ENCODE measurements around the gene NCAN. TPM values are rescaled to one million over a fixed set of nuclear protein-coding genes. Genes with fewer than 3 reads are reported as not detected.

NCAN gene
- total RNA-seq, 1 donor, result not detected

DNA sequence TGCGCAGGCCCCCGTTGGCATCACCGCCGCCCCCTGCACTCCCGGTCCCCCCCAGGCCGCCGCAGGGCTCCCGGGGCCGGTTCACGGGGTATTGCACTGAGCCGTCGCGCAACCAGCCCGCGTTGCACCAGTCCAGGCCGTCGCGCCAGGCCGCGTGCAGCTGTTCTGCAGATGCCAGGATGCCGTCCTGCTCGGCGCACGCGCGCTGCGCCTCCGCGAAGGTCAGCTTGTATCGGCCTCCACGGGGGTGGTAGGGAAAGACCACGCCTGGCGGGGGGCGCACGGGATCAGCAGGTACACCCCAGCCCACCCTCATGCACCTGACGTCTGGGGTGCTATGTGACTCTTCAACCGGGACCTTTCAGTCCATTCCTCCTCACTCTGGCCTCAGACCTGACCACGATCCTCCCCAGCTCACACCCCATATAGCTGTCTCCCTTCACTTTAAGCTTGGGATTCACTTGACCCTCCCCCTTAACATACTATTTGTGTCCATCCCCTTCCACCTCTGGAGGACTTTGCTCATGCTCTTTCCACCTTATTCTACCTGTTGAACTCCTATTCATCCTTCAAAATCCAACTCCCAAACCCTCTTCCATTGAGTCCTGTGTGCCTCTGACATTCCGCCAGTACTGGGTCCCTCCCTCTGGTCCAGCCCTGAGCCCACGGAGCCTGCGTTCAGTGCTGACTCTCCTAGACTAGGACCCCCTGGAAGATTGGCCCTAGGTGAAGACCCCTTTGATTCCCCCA lies 47.0 kb downstream of the NCAN start:
- no peak for DNase-seq (ENCODE audit: low read depth in 2 of 3, low spot score in 2 of 3)

DNA sequence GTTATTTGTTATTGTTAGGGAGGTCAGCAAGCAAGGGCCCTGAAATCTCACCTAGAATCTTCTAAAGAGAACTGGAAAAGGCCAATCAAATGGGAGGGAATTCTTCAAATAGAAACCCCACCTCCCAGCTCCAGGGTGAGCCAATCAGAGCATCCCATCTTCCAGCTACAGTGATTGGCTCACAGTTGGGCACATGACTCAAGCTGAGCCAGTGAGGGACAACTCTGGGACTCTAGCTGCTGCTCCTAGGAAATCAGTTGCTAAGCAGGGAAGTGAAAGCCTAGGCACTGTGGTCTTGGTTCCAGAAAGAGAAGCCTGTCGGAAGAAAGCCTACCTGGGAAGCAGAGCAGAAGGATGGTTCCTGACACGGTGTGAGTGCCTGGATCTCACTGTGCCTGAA lies 48.0 kb downstream of the NCAN start:
- peak in 1 of 3 donors; percentile 23 for DNase-seq (ENCODE audit: low read depth in 2 of 3, low spot score in 2 of 3)

DNA sequence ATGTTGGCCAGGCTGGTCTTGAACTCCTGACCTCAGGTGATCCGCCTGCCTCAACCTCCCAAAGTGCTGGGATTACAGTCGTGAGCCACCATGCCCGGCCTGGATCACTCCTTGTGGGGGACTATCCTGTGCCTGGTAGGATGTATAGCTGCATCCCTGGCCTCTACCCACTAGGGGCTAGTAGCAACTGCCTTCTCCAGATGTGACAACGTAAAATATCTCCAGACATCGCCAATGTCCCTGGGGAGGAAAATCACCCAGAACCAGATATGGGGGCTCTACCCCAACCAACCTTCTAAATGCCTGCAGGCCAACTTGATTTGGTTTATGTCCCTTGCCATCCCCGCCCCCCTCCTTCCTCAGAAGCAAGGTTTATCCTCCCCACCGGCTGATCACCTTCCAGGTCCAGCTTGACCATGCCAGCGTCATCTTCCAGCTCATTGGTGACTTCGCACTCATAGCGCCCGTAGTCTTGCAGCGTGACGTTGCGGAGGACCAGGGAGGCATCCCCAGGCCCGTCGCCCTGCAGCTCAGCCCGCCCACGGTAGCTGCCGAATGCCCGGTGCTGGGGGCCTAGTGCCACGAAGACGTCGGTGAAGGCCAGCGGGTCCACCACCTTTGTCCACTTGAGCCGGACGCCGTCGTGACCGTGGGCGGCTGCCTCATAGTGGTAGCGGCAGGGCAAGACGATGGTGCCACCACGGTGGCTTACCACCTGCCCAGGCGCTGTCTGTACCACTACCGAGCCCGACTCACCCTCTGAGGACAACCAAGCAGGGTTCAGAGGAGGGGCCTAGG lies 48.9 kb downstream of the NCAN start:
- no peak for DNase-seq (ENCODE audit: low read depth in 2 of 3, low spot score in 2 of 3)

DNA sequence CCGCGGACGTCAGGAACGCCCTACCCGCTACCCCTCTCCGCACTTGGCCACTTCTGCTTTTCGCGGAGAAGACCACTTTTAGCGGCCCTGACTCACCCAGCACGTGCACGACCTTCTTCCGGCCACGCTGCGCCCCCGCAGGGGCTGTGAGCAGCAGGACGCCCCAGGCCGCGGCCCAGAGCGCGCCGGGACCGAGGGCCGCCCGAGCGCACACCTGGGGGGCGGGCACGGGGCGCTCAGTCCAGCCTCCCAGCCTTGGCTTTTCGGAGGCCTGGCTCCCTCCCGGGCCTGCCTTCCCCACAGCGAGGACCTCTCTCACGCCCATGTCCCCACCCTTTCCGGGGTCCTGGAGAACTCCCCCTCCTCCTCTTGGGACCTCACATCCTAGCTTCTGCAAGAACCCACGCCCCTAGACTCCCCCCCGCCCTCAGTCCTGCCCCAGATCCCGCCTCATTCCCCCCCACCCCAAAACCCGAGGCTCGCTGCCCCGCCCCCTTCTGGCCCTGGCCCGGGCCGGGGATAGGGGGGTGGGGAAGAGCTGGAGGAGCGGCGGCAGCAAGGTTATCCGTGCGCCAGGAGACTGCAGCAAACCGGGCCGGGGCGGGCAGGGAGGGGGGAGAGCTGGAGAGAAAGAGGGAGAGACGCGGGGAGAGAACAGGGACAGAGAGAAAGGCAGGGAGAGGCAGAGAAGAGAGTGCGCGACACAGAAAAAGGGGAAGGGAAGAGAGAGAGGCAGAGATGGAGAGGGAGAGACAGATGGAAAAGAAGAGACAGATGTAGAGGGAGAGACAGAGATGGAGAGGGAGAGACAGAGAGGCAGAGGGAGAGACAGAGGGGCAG lies 49.8 kb downstream of the NCAN start:
- peak in 2 of 3 donors; percentile 87 to 92 for DNase-seq (ENCODE audit: low read depth in 2 of 3, low spot score in 2 of 3)

DNA sequence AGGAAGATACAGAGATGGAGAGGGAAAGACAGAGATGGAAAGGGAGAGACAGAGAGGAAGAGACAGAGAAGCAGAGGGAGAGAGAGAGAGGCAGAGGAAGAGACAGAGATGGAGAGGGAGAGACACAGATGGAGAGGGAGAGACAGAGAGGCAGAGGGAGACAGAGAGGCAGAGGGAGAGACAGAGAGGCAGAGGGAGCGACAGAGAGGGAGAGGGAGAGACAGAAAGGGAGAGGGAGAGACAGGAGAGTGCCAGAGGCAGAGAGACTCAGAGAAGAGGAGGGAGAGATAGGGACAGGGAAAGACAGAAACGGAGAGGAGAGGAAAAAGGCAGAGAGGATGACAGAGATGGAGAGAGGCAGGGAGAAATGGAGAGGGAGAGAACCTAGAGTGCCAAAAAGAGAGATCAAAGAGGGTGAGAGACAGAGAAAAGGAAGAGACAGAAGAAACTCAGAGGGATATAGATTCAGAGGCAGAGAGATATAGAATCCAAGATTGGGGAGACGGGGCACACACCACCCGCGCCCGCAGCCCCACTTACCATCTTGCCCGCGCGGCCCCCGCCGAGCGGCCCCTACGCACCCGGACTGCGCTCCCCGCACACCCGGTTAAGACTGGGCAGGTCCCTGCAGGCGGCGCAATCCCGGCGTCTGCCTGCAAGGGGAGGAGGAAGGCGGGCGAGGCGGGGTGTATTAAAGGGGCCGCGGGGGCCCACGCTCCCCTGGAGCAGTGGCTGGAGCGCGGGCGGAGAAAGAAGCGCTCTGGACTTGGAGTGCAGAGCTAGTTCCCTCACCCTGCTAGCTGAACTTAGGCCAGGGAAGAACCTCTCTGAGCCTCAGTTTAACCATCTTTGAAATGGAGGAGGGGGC lies 50.7 kb downstream of the NCAN start:
- DNase-seq (ENCODE audit: low read depth in 2 of 3, low spot score in 2 of 3), result no peak

DNA sequence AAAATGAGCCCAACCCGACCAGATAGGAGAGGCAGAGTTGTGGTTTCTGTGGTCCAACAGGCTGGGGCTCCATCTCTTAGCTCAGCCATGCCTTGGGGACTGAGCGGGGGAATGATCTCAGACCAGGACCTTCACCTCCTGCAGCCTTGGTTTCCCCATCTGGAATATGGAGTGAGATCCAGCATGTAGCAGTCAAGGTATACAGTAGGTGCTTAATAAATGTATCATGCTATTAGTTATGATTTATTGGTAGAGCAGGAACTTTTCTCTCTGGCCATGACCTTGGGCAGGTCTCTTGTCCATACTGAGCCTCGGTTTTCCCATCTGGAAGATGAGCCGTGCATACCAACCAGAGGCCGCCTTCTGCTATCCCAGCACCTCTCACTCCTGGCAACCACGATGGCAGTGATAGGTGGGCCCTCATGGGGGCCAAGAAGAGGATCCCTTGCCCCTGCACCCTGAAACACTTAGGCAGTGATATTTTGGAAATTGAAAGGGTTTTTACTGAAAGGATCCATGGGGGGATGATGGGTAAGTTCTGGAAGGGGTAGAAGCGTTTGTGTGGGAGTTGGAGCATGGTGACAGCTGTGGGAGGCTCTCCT lies 52.2 kb downstream of the NCAN start:
- no peak for DNase-seq (ENCODE audit: low read depth in 2 of 3, low spot score in 2 of 3)

DNA sequence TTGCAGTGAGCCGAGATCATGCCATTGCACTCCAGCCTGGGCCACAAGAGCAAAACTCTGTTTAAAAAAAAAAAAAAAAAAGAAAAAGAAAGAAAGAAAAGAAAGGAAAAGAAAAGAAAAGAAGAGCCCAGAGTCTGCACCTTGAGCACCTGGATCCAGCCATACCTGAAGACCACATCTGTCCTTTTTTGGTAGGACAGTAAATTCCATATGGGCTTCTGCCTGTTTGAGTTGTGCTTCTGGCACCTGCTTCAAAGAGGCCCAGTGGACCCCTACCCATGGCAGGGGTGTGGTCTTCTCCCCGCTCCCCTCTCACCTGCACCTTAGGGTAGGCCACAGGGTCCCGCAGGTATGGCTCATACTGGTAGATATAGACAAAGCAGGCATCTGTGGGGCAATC lies 55.5 kb downstream of the NCAN start:
- DNase-seq (ENCODE audit: low read depth in 2 of 3, low spot score in 2 of 3), result no peak

DNA sequence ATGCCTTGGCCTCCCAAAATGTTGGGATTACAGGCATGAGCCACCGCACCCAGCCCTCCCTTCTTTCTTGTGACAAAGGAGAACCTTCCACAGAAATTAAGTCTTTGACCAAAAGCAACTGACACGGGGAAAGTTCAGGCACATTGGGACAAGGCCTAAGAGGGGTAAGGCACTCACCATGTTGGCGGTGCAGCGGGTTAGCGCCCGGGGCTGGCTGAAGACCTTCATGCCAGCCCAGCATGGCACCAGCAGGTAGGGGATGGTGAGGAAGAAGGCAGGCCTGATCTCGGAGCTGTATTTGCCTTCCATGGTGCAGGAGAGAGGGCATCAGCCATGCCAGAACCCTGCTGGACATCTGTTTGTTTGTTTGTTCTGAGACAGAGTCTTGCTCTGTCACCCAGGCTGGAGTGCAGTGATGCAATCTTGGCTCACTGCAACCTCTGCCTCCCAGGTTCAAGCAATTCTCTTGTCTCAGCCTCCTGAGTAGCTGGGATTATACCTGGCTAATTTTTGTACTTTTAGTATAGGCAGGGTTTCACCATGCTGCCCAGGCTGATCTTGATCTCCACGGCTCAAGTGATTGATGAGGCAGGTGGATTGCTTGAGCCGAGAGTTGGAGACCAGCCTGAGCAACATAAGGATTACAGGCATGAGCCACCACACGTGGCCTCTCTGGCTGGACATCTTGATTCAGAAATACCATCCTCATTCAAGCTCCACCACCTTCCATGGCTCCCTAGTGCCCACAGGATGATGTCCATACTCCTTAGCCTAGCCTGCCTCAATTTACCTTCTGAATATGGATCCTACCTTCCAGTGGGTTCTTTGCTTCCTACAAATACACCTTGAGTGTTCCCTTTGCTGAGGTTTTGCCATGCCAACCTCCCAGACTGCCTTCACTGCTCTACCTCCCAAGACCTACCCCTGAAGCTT lies 57.0 kb downstream of the NCAN start:
- no peak for DNase-seq (ENCODE audit: low read depth in 2 of 3, low spot score in 2 of 3)

DNA sequence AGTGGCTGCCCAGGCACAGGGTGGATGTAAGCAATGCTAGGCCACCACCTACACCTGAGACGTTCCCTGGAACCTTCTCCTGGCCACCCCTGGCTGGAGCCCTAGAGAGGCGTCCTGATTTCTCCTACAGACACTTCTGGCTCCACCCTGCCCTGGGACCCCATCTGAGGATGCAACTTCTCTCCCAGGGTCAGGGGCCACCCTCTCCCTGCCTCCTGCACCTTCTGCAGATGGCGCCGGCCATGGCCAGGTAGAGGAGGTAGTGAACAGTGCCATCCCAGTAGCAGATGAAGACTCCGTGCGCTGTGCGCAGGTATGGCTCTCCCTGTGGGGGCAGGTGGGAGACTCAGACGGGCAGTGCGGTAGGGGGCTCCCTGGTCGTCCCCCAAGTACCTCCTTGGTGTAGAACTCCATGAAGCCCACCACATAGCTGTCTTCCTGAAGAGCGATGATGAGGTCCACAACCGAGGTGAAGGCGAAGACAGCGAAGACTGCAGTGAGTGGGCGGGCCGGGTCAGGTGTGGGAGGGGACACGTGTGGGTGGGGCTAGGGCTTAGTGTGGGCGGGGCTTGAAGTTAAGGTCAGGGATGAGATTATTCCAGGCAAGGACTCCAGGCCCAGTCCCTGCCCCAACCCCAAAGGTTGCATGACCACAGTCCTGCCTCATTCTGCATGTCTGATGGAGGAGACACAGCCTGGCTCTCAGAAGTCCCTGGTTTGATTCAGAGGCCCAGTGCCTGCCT lies 58.4 kb downstream of the NCAN start:
- no peak for DNase-seq (ENCODE audit: low read depth in 2 of 3, low spot score in 2 of 3)

DNA sequence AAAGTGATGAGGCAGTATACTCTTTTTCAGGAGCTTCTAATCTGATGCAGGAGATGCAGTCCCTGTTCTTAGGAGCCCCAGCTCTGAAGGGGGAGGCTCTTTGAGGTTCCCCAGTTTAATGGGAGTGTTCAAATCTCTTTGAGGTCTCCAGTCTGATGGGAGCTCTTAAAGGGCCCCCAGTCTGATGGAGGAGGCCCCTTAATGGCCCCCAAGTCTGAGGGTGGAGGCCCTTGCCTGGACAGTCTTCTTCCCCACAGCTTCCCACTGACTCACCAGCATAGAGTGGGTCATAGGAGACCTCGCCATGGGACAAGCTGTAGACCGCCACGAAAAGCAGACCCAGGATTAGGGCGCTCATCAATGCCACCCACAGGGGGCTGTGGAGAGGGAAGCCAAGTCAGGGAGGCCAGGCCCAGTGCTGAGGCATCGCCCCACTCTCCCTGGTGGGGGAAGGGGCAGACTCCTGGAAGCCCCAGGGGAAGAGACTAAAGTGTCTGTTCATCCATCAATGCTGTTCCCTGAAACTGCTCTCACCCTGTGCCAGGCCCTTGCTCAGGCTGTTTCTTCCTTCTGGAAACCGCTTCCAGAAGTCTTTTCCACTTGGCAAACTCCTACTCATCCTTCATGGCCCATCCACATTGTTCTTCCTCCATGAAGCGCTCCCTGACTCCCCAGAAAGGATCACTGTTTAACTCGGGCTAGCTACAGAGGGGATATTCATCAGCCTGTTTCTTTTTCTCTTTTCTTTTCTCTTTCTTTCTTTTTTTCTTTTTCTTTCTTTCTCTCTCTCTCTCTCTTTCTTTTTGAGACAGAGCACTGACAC lies 59.2 kb downstream of the NCAN start:
- no peak for DNase-seq (ENCODE audit: low read depth in 2 of 3, low spot score in 2 of 3)

DNA sequence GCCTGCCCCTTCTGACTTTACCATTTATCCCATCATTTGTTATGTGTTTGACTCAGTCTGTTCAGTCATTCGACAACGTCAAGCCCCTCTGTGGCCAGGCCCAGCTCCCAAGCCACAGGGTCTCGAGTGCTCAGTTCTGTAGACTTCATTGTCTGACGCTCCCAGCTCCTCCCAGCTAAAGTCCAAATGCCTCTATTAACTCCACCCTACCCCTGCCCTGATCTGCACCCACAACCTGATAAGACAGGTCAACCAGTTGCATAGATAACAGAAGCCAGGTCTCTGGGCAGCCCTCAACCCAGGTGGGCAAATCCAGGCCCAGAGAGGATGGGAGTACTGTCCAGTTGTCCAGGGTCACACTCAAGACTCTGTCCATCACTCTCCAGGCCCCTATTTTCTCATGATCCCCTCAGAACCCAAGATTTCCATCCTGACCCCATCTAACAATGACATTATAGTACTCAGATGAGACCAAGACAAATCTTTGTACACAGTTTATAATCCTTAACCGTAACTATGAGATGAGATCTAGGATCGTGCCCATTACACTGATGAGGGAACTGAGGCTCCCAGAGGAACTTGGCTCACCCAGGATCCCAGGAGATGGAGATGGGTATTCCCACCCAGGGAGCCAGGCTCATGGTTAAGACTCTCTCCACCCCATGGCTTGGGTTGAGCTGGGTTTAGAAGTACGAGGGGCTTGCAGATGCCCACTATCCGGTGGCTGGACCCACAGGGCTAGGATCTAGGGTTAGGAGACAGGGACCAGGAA lies 60.3 kb downstream of the NCAN start:
- DNase-seq (ENCODE audit: low read depth in 2 of 3, low spot score in 2 of 3), result no peak

DNA sequence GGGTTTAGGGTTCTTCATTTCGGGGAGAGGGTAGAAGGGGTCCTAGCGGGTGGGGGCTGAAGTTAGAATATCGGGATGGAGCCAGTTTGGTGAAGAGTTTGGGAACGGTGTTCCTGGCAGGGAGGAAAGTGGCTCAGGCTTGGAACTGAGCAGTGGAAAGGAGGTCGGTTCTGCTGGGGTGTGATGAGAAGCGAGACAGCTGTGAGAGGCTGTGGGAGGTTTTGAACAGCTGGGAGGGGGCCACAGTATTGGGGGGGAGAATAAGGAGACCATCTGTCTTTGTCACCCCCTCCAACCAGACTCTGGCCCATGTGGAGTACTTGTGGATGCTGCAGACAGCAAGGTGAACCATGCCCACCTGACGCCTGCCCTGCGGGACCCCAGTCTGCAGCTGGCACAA lies 62.4 kb downstream of the NCAN start:
- no peak for DNase-seq (ENCODE audit: low read depth in 2 of 3, low spot score in 2 of 3)

DNA sequence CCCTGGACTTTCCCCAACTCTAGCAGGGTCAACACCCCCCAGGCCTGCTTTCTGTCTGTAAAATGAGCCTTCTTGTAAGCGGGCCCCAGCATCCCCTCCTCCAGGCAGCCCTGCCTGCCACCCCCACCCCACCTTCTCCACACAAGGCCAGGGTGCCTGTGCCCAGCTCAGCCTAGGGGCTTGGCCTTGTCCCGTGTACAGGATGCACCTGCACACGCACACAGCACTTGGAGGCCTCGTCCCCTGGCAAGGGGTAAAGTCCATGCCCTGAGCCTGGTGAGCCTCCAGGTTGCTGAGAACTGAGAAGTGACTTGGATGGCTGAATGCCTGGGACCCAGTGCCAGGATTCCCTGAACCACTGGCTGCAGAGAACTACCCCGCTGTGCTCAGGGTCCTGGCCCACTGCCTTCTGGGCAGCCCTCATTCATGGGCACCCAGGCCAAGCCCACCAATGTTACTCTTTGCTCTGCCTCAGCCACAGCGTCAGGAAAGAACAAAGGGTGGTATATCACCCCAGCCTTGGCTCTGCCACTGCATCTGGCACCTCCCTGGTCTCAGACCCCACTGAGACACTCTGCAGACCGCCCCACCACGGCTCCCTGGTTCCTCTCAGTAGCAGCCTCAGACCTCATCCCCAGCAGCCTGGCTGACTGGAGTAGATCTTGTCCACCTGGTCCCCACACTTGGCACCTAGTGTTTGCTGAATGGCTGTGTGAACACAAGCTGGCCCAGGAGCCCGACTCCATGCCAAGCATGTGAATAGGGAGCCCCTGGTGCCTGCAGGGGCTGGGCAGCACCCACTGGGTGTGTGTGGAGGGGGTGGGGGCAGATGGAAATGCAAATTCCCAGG lies 63.2 kb downstream of the NCAN start:
- no peak for DNase-seq (ENCODE audit: low read depth in 2 of 3, low spot score in 2 of 3)

DNA sequence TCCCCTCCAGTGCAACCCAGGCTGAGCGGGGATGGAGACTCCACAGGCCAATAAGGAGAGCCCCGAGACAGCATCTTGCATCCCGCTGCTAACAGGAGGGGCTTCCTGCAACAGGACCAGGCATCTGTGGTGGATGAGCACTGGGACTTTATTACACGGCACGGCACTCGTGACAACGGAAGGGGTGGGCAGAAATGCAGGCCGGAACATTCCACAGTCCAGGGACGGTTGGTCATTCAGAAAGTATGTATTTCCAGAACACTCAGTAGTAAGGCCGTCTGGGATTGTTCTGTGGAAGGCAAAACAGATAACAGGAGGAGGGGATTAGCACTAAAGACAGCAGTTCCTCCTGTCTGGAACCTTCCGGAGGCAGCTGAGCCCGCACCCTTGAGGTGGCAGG lies 64.6 kb downstream of the NCAN start:
- DNase-seq (ENCODE audit: low read depth in 2 of 3, low spot score in 2 of 3), result no peak

DNA sequence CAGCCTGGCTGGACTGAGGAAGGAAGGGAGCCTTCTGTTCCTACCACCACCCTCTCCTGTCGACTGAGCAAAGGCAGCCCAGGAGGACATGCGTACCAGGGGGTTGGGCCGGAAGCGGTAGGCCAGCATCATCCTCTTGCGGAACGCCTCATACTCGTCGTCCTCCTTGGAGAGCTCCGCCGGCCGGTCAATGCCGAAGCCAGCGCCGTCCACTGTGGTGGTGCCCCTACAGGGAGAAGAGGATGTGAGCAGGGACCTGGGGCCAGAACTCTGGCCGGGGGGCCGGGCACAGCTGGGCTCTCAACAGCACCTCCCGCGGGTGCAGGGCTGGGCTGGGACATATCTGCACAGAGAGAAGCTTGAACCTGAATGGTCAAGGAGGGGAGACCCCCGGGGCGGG lies 65.1 kb downstream of the NCAN start:
- DNase-seq (ENCODE audit: low read depth in 2 of 3, low spot score in 2 of 3), result no peak

DNA sequence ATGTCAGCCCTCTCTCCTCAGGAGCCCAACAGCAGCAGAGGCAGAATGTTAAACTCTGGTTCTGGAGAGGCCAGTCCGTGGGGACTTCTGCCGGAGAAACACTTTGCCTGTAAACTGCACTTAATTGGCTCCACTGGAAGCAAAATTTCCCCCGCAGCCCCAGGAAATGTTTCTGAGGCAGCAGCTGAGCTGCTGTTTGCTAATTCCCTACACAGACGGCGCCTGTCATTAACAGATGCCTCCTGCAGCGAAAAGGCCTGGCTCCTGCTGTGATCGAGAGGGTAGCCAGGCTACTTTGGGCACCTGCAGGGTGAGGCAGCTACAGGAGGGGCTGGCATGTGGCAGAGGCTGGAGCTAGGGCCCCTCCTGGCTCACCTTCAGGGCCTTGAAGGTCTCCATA lies 66.6 kb downstream of the NCAN start:
- no peak for DNase-seq (ENCODE audit: low read depth in 2 of 3, low spot score in 2 of 3)

All from hematopoietic multipotent progenitor cell (in vitro differentiated cells).